PC-3 (cell line): ENCODE results near the gene STX16.

Experiments
- EZH2phosphoT487 ChIP-seq: fragments of 300-600 bp; sonication (generic); IDR thresholded peaks from 2 replicates; pipeline ENCODE4 v1.6.1; 2018; ENCODE audit warnings: mild to moderate bottlenecking, antibody characterized with exemption, low read length, borderline replicate concordance
- TF ChIP-seq, protein P1 (sequence below): fragments of 300-600 bp; sonication (generic); conservative IDR thresholded peaks from 2 replicates; pipeline ENCODE4 v1.5.1; 2017; ENCODE audit warnings: antibody characterized with exemption, low read depth, mild to moderate bottlenecking, low read length

GRCh38 chr20:58627212-58628072 lies 23.6 kb upstream of the STX16 start:
- TF ChIP-seq, protein P1, sequence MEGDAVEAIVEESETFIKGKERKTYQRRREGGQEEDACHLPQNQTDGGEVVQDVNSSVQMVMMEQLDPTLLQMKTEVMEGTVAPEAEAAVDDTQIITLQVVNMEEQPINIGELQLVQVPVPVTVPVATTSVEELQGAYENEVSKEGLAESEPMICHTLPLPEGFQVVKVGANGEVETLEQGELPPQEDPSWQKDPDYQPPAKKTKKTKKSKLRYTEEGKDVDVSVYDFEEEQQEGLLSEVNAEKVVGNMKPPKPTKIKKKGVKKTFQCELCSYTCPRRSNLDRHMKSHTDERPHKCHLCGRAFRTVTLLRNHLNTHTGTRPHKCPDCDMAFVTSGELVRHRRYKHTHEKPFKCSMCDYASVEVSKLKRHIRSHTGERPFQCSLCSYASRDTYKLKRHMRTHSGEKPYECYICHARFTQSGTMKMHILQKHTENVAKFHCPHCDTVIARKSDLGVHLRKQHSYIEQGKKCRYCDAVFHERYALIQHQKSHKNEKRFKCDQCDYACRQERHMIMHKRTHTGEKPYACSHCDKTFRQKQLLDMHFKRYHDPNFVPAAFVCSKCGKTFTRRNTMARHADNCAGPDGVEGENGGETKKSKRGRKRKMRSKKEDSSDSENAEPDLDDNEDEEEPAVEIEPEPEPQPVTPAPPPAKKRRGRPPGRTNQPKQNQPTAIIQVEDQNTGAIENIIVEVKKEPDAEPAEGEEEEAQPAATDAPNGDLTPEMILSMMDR = no peak
- no peak for TF ChIP-seq EZH2phosphoT487
